Astrocyte (in vitro differentiated cells and primary cell): ENCODE data around the gene GLRB.
"Not testable (repeated sequence)": the region's sequence is repeated elsewhere in the genome, so short reads cannot be mapped to it uniquely, and the experiment has no call there.

ENCODE experiments used
- CTCF ChIP-seq: IDR thresholded peaks from 2 replicates; pipeline ENCODE4 v1.5.1; 2011; ENCODE audit warnings: low read depth, mild to moderate bottlenecking, inconsistent platforms, low read length, moderate library complexity; ENCODE audit not compliant: insufficient read depth
- EZH2 ChIP-seq: IDR thresholded peaks from 2 replicates; pipeline ENCODE4 v1.6.1; 2012; ENCODE audit warnings: mild to moderate bottlenecking, low read length, inconsistent platforms; ENCODE audit not compliant: insufficient read depth

DNA sequence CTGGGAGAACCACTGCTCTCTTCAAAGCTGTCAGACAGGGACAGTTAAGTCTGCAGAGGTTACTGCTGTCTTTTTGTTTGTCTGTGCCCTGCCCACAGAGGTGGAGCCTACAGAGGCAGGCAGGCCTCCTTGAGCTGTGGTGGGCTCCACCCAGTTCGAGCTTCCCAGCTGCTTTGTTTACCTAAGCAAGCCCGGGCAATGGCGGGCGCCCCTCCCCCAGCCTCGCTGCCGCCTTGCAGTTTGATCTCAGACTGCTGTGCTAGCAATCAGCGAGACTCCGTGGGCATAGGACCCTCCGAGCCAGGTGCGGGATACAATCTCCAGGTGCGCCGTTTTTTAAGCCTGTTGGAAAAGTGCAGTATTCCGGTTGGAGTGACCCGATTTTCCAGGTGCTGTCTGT, 104.3 kb downstream of the GLRB start:
- not testable (repeated sequence) for TF ChIP-seq CTCF, EZH2
